ENCODE results near the gene MSANTD7.

DNA sequence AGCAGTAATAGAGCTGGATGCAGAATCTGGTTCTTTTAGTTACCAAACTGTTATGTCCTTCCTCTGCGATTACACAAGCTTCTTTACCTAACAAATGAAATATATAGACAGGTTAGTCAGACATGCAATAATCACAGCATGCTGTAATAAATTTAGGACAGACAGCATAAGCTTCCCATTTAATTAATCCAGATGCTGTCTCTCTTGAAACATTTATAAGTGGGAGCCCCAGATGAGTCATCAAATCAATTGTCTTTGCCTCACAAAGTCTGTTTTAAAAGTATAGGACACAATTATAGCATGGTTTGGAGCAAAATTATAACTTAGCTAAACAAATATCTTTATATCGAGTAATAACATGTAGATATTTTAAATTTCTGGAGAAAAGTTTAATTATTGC is 1.9 kb upstream of the MSANTD7 start:
- TF ChIP-seq, protein P1, sequence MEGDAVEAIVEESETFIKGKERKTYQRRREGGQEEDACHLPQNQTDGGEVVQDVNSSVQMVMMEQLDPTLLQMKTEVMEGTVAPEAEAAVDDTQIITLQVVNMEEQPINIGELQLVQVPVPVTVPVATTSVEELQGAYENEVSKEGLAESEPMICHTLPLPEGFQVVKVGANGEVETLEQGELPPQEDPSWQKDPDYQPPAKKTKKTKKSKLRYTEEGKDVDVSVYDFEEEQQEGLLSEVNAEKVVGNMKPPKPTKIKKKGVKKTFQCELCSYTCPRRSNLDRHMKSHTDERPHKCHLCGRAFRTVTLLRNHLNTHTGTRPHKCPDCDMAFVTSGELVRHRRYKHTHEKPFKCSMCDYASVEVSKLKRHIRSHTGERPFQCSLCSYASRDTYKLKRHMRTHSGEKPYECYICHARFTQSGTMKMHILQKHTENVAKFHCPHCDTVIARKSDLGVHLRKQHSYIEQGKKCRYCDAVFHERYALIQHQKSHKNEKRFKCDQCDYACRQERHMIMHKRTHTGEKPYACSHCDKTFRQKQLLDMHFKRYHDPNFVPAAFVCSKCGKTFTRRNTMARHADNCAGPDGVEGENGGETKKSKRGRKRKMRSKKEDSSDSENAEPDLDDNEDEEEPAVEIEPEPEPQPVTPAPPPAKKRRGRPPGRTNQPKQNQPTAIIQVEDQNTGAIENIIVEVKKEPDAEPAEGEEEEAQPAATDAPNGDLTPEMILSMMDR (IDR thresholded peaks at IDR 0.05; ENCODE audit: poor library complexity): no peak
- no peak for TF ChIP-seq EZH2 (IDR thresholded peaks at IDR 0.05; ENCODE audit: borderline replicate concordance)
- no peak for TF ChIP-seq EZH2phosphoT487 (IDR thresholded peaks at IDR 0.05; ENCODE audit: low read depth, severe bottlenecking, unreplicated experiment)

Data from hepatocyte (in vitro differentiated cells).